ENCODE results near the gene TPK1.
"Not testable (repeated sequence)": the region's sequence is repeated elsewhere in the genome, so short reads cannot be mapped to it uniquely, and the experiment has no call there.

TPK1 gene

GRCh38 chr7:144822223-144822622, 13.6 kb downstream of the TPK1 start:
- DNase-seq (ENCODE audit: low spot score), result no peak

GRCh38 chr7:144821067-144821466, 14.8 kb downstream of the TPK1 start:
- DNase-seq (ENCODE audit: low spot score), result no peak

- DNase-seq (ENCODE audit: low spot score), result no peak
Observed at GRCh38 chr7:144820552-144820951, 15.3 kb downstream of the TPK1 start.

- no peak for DNase-seq (ENCODE audit: low spot score)
Observed at GRCh38 chr7:144819566-144819965, 16.3 kb downstream of the TPK1 start.

GRCh38 chr7:144818511-144818910, 17.3 kb downstream of the TPK1 start:
- no peak for DNase-seq (ENCODE audit: low spot score)

- no peak for DNase-seq (ENCODE audit: low spot score)
Observed at GRCh38 chr7:144817001-144817400, 18.9 kb downstream of the TPK1 start.

GRCh38 chr7:144814299-144814698, 21.6 kb downstream of the TPK1 start:
- no peak for DNase-seq (ENCODE audit: low spot score)

- no peak for DNase-seq (ENCODE audit: low spot score)
Observed at GRCh38 chr7:144812379-144813283, 23.2 kb downstream of the TPK1 start.

- no peak for DNase-seq (ENCODE audit: low spot score)
Observed at GRCh38 chr7:144805627-144806239, 30.1 kb downstream of the TPK1 start.

GRCh38 chr7:144800678-144801436, 35.0 kb downstream of the TPK1 start:
- not testable (repeated sequence) for DNase-seq (ENCODE audit: low spot score)

- DNase-seq (ENCODE audit: low spot score), result no peak
Observed at GRCh38 chr7:144796919-144797318, 38.9 kb downstream of the TPK1 start.

- no peak for DNase-seq (ENCODE audit: low spot score)
Observed at GRCh38 chr7:144792050-144792449, 43.8 kb downstream of the TPK1 start.

- no peak for DNase-seq (ENCODE audit: low spot score)
Observed at GRCh38 chr7:144791488-144791887, 44.4 kb downstream of the TPK1 start.

GRCh38 chr7:144787127-144787526, 48.7 kb downstream of the TPK1 start:
- no peak for DNase-seq (ENCODE audit: low spot score)

GRCh38 chr7:144786522-144786921, 49.3 kb downstream of the TPK1 start:
- DNase-seq (ENCODE audit: low spot score), result no peak

- DNase-seq (ENCODE audit: low spot score), result no peak
Observed at GRCh38 chr7:144786079-144786478, 49.8 kb downstream of the TPK1 start.

GRCh38 chr7:144785521-144785920, 50.3 kb downstream of the TPK1 start:
- no peak for DNase-seq (ENCODE audit: low spot score)

- DNase-seq (ENCODE audit: low spot score), result no peak
Observed at GRCh38 chr7:144784943-144785342, 50.9 kb downstream of the TPK1 start.

- no peak for DNase-seq (ENCODE audit: low spot score)
Observed at GRCh38 chr7:144784441-144784840, 51.4 kb downstream of the TPK1 start.

GRCh38 chr7:144782883-144783282, 53.0 kb downstream of the TPK1 start:
- no peak for DNase-seq (ENCODE audit: low spot score)

GRCh38 chr7:144780071-144780608, 55.7 kb downstream of the TPK1 start:
- DNase-seq (ENCODE audit: low spot score), result no peak

- DNase-seq (ENCODE audit: low spot score), result not testable (repeated sequence)
Observed at GRCh38 chr7:144777889-144778288, 58.0 kb downstream of the TPK1 start.

Data from COLO829 (cell line).